Measurements from ENCODE around the gene C4B.
A peak's percentile ranks its signal among the peaks of the same experiment; 100 is the strongest.
"Not testable (repeated sequence)": the region's sequence is repeated elsewhere in the genome, so short reads cannot be mapped to it uniquely, and the experiment has no call there.

Gene C4B

DNA sequence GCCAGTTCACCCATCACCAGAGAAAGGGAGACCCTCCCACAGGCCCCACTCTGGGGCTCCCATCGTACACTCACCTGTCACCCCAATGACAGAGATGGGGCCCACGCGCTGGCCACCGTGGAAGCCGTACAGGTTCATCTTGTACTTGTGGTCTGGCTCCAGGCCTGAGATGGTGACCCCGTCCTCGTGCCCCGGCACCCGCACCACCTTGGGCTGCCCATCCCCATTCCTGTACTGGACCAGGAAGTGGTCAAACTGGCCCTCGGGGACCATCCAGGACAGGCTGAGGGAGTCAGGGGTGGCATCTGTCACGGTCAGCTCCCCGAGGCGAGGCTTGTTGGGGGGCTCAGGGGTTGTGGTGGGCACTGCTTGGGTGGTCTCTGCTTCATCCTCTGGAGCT is 38.7 kb downstream of the C4B start:
- not testable (repeated sequence) for DNase-seq (ENCODE audit: low read depth)

DNA sequence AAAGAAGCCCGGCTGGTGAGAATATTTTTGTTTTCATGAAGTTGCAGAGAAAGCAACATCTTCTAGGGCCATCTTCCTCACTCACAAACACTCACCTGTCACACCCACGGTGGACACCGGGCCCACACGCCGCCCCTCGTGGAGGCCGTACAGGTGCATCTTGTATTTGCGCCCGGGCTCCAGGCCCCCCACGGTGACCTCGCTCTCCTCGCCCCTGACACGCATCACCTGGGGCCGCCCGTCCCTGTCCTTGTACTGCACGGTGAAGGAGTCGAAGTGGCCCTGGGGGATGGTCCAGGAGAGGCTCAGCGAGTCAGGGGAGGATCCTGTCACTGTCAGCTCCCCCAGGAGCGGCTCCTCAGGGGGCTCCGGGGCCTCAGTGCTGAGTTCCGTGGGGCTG is 41.2 kb downstream of the C4B start:
- DNase-seq (ENCODE audit: low read depth): not testable (repeated sequence)

DNA sequence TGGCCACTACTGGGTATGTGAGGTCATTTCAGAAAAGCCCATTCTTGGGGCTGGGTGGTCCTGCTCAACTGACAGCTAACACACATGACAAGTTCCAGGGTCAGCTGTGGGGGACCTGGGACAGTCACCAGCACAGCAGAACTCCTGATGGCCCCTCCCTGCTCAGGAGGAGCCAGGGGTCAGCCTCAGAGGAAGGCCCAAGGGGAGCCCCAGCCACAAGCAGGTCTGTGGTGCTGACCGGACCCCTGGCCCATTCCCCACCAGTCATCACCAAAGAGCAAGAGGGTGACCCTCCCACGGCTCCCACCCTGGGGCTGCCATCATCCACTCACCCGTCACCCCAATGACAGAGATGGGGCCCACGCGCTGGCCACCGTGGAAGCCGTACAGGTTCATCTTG is 41.7 kb downstream of the C4B start:
- no peak for DNase-seq (ENCODE audit: low read depth)

DNA sequence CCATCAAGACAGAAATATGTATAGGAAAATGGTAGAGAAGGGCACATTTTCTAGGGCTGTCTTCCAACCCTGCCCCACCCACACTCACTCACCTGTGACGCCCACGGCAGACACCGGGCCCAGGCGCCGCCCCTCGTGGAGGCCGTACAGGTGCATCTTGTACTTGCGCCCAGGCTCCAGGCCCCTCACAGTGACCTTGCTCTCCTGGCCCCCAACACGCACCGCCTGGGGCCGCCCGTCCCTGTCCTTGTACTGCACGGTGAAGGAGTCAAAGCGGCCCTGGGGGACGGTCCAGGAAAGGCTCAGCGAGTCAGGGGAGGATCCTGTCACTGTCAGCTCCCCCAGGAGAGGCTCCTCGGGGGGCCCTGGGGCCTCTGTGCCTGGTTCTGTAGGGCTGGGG is 43.4 kb downstream of the C4B start:
- DNase-seq (ENCODE audit: low read depth): no peak

DNA sequence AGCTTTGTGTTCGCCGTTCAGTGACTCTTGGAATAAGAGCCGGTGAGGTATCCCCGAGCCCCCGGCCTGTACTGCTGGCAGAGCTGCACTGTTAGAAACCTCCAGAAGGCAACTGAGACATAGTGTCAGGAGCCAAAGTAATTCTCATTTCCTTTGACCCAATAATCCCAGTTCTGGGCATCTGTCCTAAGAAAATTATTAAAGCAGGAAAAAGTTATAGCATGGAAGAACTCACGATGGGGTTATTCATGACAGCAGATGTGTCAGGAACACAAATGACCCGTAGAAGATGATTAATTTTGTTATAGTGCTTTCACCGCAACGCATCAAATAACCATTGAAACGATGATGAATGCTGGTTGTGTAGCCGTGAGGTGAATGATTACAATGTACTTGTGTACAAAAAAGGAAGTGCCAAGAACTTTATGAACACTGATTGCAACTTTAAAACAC is 43.9 kb downstream of the C4B start:
- no peak for DNase-seq (ENCODE audit: low read depth)

DNA sequence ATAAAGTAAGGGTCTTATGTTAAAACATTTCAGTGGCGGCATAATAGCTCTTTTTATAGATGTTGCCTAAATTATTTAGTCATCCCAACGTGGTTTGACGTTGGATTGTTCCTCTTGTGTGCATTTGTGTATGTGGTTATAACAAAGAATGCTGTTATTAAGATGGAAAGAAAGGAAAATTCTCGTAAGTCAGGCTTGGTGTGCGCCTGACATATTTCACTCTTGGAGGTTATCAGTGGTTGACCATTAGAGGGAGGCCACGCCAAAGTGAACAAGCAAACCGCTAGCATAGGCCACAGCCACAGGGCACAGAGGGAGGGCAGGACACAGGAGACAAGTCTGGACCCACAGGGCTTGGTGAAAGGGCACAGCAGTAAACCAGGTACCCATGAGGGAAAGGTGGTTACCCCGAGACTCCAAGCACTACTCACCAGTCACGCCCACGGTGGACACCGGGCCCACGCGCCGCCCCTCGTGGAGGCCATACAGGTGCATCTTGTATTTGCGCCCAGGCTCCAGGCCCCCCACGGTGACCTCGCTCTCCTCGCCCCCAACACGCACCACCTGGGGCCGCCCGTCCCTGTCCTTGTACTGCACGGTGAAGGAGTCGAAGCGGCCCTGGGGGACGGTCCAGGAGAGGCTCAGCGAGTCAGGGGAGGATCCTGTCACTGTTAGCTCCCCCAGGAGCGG is 46.5 kb downstream of the C4B start:
- DNase-seq (ENCODE audit: low read depth): no peak

DNA sequence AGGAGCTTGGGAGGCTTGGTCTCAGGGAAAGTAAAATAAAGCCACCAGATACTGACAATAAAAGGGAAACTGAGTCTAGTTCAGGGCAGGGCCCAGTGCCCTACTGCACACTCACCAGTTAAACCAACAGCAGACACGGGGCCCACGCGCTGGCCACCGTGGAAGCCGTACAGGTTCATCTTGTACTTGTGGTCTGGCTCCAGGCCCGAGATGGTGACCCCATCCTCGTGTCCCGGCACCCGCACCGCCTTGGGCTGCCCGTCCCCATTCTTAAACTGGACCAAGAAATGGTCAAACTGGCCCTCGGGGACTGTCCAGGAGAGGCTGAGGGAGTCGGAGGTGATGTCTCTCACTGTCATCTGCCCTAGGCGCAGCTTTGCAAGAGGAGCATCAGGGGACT is 50.1 kb downstream of the C4B start:
- no peak for DNase-seq (ENCODE audit: low read depth)

DNA sequence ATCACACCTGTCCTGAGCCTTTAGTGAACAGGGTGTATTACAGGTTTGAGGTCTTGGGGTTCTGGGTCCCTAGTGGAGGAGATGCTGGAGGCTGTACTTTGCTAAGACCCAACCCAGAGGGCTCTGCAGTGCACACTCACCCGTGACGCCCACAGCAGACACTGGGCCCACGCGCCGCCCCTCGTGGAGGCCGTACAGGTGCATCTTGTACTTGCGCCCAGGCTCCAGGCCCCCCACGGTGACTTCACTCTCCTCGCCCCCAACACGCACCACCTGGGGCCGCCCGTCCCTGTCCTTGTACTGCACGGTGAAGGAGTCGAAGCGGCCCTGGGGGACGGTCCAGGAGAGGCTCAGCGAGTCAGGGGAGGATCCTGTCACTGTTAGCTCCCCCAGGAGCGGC is 52.9 kb downstream of the C4B start:
- not testable (repeated sequence) for DNase-seq (ENCODE audit: low read depth)

DNA sequence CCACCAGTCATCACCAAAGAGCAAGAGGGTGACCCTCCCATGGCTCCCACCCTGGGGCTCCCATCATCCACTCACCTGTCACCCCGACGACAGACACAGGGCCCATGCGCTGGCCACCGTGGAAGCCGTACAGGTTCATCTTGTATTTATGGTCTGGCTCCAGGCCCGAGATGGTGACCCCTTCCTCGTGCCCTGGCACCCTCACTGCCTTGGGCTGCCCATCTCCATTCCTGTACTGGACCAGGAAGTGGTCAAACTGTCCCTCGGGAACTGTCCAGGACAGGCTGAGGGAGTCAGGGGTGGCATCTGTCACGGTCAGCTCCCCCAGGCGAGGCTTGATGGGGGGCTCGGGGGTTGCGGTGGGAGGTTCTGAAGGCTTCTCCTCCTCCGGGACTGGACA is 53.7 kb downstream of the C4B start:
- DNase-seq (ENCODE audit: low read depth): not testable (repeated sequence)

DNA sequence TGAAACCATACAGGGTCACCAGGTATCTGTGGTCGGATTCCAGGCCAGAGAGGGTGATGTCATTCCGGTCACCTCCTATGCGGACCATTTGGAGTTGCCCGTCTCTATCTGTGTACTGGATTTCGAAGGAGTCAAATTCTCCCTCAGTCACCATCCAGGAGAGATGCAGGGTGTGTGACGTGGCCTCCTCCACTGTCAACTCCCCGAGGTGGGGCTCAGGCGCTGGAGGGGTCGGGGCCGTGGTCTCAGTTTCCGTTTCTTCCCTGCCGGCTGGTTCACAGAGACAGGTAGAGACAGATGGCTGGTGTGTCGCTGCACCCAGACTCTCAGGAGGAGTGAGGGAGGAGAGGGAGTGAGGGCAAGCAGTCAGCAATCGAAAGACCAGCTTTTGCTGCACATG is 54.3 kb downstream of the C4B start:
- no peak for DNase-seq (ENCODE audit: low read depth)

DNA sequence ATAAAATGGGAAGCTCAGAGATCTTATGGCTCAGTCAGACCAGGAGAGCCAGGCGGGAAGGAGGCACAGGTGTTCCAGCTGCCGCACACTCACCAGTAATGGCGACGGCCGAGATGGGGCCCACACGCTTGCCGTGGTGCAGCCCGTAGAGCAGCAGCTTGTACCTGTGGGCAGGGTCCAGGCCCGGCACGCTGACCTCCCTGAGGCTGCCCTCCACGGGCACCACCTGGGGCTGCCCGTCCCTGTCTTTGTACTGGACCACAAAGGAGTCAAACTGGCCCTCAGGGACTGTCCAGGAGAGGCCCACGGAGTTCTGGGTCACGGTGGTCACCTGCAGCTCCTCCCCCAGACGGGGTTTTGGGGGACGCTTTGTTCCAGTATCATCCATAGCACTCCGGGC is 54.9 kb downstream of the C4B start:
- DNase-seq (ENCODE audit: low read depth): no peak

DNA sequence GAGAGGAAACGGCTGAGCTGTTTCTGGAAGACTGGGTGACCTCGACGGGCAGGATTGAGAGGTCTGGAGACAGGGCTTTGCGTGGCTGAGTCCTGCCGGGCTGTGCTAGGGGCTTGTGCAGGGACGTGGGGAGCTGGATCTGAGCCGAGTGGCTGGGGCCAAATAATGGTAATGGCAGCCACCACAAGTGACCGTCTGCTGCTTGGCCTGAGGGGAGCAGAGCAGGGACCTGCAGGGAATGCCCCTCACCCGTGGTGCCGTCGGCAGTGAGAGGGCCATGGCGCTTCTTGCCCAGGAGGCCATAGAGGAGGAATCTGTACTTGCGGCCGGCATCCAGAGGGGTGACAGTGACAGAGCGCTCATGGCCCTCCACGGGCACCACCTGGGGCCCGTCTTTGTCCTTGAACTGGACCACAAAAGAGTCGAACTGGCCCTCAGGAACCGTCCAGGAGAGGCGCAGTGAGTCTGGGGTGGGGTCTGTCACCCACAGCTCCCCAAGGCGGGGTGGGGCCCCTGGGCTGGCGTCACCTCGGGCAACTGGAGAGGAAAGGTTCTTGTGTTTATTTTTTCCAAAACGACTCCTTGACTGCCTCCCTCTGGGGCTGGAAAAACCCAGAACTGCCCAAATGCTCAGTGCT is 55.4 kb downstream of the C4B start:
- DNase-seq (ENCODE audit: low read depth): no peak

DNA sequence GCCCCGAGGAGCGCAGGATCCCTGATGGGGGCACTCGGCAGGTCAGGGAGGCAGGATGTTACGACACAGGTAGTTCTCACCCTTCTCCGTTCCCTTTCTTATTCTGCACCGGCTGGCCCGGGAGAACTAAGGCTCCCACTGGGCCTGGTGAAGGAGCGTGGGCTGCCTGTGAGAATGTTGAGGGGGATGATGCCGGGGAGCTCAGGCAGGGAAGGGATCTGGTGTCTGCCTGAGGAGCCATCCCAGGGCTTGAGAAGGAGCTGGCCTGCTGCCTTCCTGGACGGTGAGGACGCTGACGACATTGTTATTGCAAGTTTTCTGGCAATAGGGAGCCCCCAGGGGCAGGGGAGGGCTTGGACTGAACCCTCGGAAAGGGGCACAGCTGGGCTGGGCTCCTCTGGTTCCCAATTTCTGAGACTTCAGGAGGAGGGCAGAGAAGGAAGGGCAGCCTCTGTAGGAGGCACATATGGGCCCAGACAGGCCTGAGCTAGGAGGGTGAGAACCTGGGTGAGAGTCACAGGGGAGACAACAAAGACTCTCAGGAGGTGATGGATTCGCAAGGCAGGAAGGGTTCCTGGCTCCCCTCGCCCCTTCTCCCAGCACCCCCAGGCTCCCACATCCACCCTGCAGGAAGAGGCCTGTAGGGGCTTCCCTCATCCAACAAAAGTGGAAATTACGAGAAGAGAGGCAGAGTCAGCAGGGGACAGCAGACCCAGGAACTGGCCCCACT is 56.4 kb downstream of the C4B start:
- no peak for DNase-seq (ENCODE audit: low read depth)

DNA sequence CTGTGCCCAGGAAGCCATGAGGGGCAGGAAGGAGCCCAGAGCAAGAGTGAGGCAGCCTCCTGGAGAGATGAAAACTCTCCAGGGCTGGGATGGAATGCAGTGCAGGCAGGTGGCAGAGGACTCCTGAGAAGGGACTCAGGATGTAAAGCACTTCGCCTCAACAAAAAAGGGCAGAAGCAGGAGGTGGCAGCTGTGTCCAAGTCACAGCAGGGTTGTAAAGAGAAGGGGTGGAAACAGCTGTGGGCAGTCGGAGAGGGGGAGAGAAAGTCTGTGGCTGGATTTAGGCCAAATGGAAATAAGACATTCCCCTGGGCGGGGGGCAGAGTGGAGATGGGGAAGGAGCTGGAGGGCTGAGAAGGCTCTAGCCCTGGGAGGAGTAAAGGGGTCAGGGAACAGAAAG is 58.5 kb downstream of the C4B start:
- DNase-seq (ENCODE audit: low read depth): no peak

DNA sequence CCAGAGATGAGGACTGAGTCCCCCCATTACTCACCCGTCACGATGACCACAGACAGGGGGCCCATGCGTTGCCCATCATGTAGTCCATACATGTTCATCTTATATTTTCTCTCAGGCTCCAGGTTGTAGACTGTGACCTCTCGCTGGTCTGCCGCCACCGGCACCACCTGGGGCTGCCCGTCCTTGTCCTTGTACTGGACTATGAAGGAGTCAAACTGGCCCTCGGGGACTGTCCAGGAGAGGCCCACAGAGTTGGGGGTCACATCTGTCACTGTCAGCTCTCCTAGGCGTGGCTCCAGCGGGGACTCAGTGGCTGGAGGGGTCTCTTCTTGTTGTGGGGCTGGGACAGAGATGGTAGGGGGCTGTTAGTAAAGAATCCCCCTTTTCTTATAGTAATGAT is 59.0 kb downstream of the C4B start:
- no peak for DNase-seq (ENCODE audit: low read depth)

DNA sequence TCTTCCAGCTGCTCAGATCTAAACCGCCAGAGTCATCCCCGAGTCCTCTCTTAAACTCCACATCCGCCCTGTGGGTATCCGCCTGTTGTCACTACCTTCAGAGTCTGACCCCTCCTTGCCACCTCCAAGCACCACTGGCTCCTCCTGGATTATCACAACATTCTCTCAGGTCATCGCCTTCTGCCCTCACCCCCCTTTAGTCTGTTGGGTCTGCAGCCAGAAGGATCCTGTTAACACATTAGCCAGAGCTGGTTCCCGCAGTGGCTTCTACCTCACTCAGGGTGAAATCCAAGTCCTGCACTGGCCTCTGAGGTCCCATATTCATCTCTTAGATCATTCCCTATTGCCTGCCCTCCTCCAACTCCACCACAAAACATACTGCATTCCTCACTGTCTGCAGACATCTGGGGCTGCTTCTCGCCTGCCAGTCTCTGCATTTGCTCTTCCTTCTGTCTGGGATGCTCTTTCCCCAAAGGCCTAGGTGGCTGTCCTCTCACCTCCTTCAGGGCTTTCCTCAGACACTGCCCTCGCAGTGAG is 60.5 kb downstream of the C4B start:
- DNase-seq (ENCODE audit: low read depth): no peak

DNA sequence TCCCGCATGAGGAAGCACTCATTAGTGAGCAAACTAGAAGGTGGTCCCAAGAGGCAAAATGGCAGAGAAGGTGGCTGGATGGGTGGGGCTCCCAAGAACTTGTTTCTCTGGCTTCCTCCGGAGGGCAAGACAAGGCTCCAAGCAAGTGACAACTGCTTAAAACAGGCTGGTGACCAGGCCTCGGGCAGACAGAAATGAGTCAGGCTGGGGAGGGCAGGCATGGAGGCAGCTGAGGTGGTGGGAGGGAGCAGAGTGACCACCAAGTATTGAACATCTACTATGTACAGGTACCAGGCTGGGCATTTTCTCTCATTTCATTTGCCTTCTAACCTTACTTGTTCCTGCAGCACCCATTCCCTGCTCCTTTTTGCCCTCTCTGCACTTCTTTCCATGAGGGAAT is 61.2 kb downstream of the C4B start:
- DNase-seq (ENCODE audit: low read depth): no peak

DNA sequence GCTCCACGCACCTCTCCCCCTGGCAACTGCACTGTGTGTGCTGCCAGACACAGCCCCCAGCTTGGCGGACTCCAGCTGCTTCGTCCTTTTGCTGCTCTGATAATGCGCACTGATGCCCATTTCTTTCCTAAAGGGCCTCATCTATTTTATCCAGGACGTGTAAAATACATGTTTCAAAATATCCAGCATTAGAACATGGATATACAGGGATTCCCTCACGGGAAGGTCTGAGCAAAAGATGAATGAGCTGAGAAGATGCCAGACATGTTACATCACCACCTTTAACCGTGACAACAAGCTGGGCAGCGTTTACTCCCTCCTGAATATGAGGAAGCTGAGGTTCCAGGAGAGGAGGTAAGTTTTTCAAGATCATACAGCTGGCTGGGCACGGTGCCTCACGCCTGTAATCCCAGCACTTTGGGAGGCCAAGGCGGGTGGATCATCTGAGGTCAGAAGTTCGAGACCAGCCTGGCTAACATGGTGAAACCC is 61.8 kb downstream of the C4B start:
- DNase-seq (ENCODE audit: low read depth): peak; percentile 79

DNA sequence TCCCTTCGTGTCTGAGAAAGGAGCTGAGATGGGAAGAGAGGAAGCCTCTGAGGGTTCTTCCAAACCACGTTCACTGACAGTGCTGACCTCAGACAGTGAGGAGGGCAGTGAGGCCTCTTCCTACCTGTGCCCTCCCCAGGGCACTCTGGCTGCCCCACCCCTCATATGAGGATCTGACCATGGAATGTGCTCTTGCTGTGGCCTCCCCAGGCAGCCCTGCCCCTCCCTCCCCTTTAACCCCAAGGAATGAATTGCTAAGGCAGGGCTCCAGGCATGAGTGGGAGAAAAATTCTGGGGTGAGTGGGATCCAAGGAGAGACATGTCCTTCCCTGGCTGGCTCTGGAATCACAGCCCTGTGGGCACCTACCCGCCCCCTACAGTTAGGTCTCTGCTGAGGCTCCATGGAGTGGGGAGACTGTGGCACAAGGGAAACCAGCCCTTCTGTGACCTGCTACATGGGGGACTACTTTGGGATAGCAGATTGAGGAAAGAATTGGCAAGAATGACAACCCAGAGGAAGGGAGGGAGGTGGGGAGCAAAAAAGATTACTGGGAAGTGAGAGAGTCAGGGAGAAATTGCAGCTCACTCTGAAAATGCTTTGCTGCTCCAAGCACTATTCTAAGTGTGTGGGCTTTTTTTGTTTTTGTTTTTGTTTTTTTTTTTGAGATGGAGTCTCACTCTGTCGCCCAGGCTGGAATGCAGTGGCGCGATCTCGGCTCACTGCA is 65.1 kb downstream of the C4B start:
- no peak for DNase-seq (ENCODE audit: low read depth)

DNA sequence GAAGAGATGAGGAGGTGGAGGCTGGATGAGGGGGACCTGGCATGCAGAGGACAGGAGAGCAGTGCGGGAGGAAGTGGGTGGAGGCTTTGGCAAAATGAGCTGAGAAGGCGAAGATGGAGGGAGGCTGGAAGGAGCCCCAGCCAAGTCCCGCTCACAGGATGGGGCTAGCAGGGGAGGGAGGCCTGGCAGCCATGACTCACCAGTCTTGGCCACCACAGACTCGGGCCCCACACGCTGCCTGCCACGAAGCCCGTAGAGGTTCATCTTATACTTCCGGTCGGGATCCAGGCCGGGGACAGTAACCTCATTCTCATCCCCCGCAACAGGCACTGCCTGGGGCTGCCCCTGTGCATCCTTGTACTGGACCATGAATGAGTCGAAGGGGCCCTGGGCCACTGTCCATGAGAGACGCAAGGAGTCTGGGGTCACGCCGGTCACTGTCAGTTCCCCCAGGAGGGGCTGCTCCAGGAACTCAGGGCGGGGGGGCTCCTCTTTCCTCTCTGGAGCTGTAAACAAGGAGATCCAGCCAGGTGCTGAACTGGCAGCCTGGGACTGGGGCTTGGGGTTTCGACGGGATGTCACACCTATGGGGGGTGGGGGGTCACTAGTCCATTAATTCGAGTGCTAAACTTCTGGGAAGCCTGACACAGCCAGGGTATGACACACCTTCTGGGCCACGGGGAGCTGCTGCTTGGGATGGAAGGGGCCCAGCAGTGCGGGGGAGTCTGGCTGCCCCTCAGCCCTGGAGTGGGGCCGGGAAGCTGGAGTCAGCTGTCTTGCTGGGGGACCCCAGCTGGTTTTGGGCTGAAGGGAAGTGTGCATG is 66.8 kb downstream of the C4B start:
- DNase-seq (ENCODE audit: low read depth): peak; percentile 66

DNA sequence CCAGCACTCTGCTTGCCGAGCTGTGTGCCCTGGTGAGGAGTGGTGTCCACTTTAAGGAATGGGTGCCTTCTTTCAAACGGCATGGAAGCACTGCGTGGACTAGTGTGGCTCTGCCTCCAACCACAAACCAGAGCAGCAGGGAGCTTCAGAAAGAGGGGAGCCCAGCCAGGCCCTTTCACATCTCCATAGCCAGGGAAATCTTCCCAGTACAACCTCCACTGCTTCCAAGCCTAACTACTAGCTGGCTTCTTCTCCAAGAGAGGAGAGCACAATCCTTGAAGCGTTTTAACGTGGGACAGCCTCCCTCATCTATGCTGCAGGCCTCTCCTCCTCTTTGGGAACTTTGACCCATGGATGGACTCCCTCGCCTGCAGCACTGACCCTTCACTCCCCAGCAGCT is 67.9 kb downstream of the C4B start:
- DNase-seq (ENCODE audit: low read depth): no peak

Data from HS-5 (cell line).